Measurements from ENCODE around the gene SMCO4. TPM values are rescaled to one million over a fixed set of nuclear protein-coding genes. Genes with fewer than 3 reads are reported as not detected.

SMCO4 gene
- total RNA-seq, 1 donor from 2014 or later = 12.7 TPM

DNA sequence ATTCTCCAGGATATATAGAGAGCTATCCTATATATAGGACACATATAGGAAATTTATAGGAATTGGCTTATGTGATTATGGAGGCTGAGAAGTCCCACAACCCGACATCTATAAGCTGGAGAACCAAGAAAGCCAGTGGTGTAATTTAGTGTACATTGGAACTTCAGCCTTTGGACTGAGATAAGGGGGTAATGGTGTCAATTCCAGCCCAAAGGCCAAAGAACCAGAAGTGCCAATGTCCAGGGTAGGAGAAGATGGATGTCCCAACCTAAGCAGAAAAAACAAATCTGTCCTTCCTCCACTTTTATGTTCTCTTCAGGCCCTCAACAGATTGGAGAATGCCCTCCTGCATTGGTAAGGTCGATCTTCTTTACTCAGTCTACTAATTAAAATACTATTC lies 25.5 kb upstream of the SMCO4 start:
- TF ChIP-seq, protein P1, sequence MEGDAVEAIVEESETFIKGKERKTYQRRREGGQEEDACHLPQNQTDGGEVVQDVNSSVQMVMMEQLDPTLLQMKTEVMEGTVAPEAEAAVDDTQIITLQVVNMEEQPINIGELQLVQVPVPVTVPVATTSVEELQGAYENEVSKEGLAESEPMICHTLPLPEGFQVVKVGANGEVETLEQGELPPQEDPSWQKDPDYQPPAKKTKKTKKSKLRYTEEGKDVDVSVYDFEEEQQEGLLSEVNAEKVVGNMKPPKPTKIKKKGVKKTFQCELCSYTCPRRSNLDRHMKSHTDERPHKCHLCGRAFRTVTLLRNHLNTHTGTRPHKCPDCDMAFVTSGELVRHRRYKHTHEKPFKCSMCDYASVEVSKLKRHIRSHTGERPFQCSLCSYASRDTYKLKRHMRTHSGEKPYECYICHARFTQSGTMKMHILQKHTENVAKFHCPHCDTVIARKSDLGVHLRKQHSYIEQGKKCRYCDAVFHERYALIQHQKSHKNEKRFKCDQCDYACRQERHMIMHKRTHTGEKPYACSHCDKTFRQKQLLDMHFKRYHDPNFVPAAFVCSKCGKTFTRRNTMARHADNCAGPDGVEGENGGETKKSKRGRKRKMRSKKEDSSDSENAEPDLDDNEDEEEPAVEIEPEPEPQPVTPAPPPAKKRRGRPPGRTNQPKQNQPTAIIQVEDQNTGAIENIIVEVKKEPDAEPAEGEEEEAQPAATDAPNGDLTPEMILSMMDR (IDR thresholded peaks at IDR 0.05; ENCODE audit: insufficient read depth, low read length, poor library complexity, severe bottlenecking) = no peak

DNA sequence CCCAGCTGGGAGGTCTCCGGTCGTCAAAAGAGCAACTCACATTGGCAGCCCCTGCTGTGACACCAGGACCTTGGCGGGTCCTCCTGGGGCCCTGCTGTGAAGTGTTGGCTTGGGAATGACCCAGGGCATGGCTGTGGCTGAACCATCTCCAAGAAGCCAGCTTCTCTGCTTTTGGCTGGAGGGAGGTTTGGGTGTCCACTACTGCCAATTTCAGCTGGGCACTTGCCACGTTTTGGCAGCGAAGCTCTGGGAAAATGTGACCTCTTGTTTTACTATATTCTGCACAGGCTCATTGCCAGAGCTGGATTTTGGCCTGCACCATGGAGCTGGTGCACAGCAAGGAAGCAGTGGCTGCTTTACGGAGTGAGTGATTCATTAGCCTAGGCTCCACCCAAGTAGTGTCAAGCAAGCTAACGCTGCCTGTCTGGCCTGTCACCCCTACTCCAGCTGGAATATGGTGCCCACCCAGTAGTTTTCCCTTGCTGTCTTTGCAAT lies 24.3 kb upstream of the SMCO4 start:
- no peaks in the 10 kb centered on the region for H3K27me3 ChIP-seq (ENCODE audit: control insufficient read depth, insufficient read depth, low read length)
- no peaks in the 10 kb centered on the region for H3K36me3 ChIP-seq (ENCODE audit: control insufficient read depth, insufficient read depth, low read length)
- no peak for DNase-seq (ENCODE audit: low read depth)
- H3K4me3 ChIP-seq (ENCODE audit: low read depth, low read length) = no peak overlapping the region
- TF ChIP-seq, protein P1 (IDR thresholded peaks at IDR 0.05; ENCODE audit: insufficient read depth, low read length, poor library complexity, severe bottlenecking) = no peak

More for the DNA sequence above, 25.5 kb upstream of the SMCO4 start:
- Histone ChIP-seq H3K36me3 (ENCODE audit: control insufficient read depth, insufficient read depth, low read length) (no peaks in the 10 kb centered on the region), H3K27me3 (ENCODE audit: control insufficient read depth, insufficient read depth, low read length) (no peaks in the 10 kb centered on the region), H3K4me3 (ENCODE audit: low read depth, low read length) (no peak overlapping the region)
- DNase-seq (ENCODE audit: low read depth) = no peak

DNA sequence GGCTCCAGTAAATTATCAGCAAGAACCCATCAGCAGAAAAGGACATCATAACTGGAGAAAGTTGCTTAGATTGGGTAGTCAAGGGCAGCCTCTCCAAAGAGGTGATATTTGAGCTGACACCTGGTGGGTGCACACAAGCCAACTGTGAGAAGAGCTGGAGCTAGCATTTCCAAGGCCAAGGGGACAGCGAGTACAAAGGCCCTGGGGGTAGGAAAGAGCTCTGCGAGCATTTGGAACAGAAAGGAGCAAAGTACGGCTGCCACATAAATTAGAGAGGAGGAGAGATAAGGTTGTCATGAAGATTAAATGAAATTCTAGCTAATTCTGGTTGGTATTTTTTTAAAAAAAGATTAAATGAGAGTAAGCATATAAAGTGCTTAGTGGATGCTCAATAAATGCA lies 21.7 kb upstream of the SMCO4 start:
- TF ChIP-seq, protein P1 (IDR thresholded peaks at IDR 0.05; ENCODE audit: insufficient read depth, low read length, poor library complexity, severe bottlenecking) = no peak
- Histone ChIP-seq H3K36me3 (ENCODE audit: control insufficient read depth, insufficient read depth, low read length) (no peaks in the 10 kb centered on the region), H3K4me3 (ENCODE audit: low read depth, low read length) (no peak overlapping the region)

DNA sequence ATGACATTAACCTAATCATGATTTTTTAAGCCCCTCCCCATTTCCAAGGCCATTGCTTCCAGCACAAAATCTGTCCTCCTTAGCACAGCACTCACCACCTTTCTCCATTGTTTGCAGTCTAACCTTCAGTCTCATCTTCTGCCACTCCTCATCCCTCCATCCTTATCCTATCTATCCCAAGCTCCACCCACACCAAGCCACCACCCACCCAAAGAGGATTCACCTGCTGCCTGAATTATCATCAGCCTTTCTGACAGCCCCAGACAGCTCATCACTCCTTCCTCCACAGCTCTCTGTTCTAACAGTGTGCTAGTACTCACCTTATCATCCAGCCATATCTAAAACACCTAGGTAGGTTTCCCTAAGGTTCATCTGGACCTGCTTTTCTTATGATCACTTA lies 20.7 kb upstream of the SMCO4 start:
- Histone ChIP-seq H3K27me3 (ENCODE audit: control insufficient read depth, insufficient read depth, low read length) (no peaks in the 10 kb centered on the region), H3K4me3 (ENCODE audit: low read depth, low read length) (no peak overlapping the region), H3K36me3 (ENCODE audit: control insufficient read depth, insufficient read depth, low read length) (no peaks in the 10 kb centered on the region)
- DNase-seq (ENCODE audit: low read depth) = no peak
- TF ChIP-seq, protein P1 (IDR thresholded peaks at IDR 0.05; ENCODE audit: insufficient read depth, low read length, poor library complexity, severe bottlenecking) = no peak

More for the DNA sequence above, 21.7 kb upstream of the SMCO4 start:
- H3K27me3 ChIP-seq (ENCODE audit: control insufficient read depth, insufficient read depth, low read length) = no peaks in the 10 kb centered on the region
- DNase-seq (ENCODE audit: low read depth) = no peak

DNA sequence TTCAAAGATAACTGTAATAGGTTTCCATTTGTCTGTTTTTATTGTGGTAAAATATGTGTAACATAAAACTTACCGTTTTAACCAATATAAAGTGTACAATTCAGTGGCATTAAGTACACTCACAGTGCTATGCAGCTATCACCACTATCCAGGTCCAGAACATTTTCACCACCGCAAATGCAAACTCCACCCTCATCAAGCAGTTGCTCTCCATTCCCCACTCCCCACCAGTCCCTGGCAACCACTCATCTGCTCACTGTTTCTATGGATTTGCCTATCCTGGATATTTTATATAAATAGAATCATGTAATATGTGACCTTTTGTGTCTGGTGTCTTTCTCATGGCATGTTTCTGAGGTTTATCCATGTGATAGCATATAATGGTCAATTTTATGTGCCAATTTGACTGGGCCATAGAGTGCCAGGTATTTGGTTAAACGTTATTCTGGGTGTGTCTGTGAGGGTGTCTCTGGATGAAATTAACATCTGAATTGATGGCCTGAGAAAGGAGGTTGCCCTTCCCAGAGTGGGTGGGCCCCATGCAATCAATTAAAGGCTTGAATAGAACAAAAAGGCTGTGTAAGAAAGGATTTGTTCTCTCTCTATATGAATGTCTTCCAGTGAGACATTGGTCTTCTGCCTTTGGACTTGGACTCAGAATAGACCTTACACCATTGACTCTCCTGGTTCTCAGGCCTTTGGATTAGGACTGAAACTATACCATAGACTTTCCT lies 17.2 kb upstream of the SMCO4 start:
- no peaks in the 10 kb centered on the region for H3K36me3 ChIP-seq (ENCODE audit: control insufficient read depth, insufficient read depth, low read length)
- H3K27me3 ChIP-seq (ENCODE audit: control insufficient read depth, insufficient read depth, low read length) = no peaks in the 10 kb centered on the region
- no peak overlapping the region for H3K4me3 ChIP-seq (ENCODE audit: low read depth, low read length)
- TF ChIP-seq, protein P1 (IDR thresholded peaks at IDR 0.05; ENCODE audit: insufficient read depth, low read length, poor library complexity, severe bottlenecking) = no peak
- DNase-seq (ENCODE audit: low read depth) = no peak

DNA sequence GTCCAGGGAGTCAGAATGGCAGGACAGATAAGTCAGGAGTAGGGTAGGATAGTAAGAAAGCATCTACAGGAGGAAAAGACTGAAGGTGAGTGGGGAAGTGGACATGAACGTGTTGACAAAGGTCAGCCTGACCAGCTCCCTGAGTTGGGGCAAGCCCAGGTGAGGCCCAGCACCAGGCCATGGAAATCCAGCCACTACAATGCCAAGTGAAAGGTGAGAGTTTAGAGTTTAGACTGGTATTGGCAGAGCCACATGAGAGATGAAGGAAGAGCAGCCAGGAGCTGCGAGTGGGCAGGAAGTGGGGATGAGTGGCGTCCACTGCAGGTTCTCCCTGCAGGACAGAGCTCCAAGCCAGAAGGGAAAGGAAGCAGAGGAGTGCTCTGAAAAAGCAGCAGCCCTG lies 16.5 kb upstream of the SMCO4 start:
- H3K36me3 ChIP-seq (ENCODE audit: control insufficient read depth, insufficient read depth, low read length) = no peaks in the 10 kb centered on the region
- TF ChIP-seq, protein P1 (IDR thresholded peaks at IDR 0.05; ENCODE audit: insufficient read depth, low read length, poor library complexity, severe bottlenecking) = no peak
- no peaks in the 10 kb centered on the region for H3K27me3 ChIP-seq (ENCODE audit: control insufficient read depth, insufficient read depth, low read length)
- no peak for DNase-seq (ENCODE audit: low read depth)
- no peak overlapping the region for H3K4me3 ChIP-seq (ENCODE audit: low read depth, low read length)
